MCF 10A (cell line): ENCODE measurements around the gene OR9Q2. TPM values are rescaled to one million over a fixed set of nuclear protein-coding genes. Genes with fewer than 3 reads are reported as not detected.

Experiments
- Bru-seq: library from RNA; stranded (reverse); fragments of 400-500 nt; gene quantifications from one replicate; lab custom pipeline; 2021; lab: Mats Ljungman, UMichigan
- BruChase-seq, 2 experiments: library from RNA; stranded (reverse); fragments of 400-500 nt; gene quantifications; one replicate each; lab custom pipeline; 2021; lab: Mats Ljungman, UMichigan
- BruUV-seq: library from RNA; stranded (reverse); fragments of 400-500 nt; replicated peaks from 2 replicates; lab custom pipeline; 2021; lab: Mats Ljungman, UMichigan
- CTCF ChIA-PET: fragments of 300-600 bp; sonication (Branson Sonifier 250); formaldehyde crosslinking; extraction: SDS; loops from one replicate; lab custom pipeline; 2021; ENCODE audit warnings: antibody characterized with exemption, inconsistent platforms; lab: Yijun Ruan, JAX
- POLR2A ChIA-PET: fragments of 300-600, 350-650 bp; sonication (Branson Sonifier 250); formaldehyde crosslinking; extraction: SDS; loops from one replicate; lab custom pipeline; 2020; ENCODE audit warnings: antibody characterized with exemption, inconsistent platforms; lab: Yijun Ruan, JAX
- DNase-seq: peaks from one replicate; pipeline ENCODE4 v3.0.0-alpha.2; 2018; ENCODE audit not compliant: unreplicated experiment
- H3K27ac Mint-ChIP-seq: one replicate; pipeline ENCODE4 v1.8.0; 2022; ENCODE audit warnings: mild to moderate bottlenecking, low read depth, mixed read lengths; ENCODE audit not compliant: unreplicated experiment
- H3K27me3 Mint-ChIP-seq: one replicate; pipeline ENCODE4 v1.8.0; 2022; ENCODE audit warnings: mixed read lengths; ENCODE audit not compliant: insufficient read depth, unreplicated experiment
- H3K36me3 Mint-ChIP-seq: one replicate; pipeline ENCODE4 v1.8.0; 2022; ENCODE audit warnings: mild to moderate bottlenecking, moderate library complexity, mixed read lengths; ENCODE audit not compliant: insufficient read depth, unreplicated experiment
- H3K4me1 Mint-ChIP-seq: one replicate; pipeline ENCODE4 v1.8.0; 2022; ENCODE audit warnings: mixed read lengths; ENCODE audit not compliant: insufficient read depth, unreplicated experiment
- H3K4me3 Mint-ChIP-seq: one replicate; pipeline ENCODE4 v1.8.0; 2022; ENCODE audit warnings: mild to moderate bottlenecking, moderate library complexity, mixed read lengths; ENCODE audit not compliant: unreplicated experiment
- H3K9me3 Mint-ChIP-seq: one replicate; pipeline ENCODE4 v1.8.0; 2022; ENCODE audit warnings: mixed read lengths; ENCODE audit not compliant: unreplicated experiment
- intact Hi-C: fragments of 100-400 bp; cut with micrococcal nuclease; formaldehyde crosslinking; loops from 2 replicates; pipeline ENCODE4 v1.14.1; 2022
- long read RNA-seq: library from polyadenylated mRNA; stranded (forward); transcript quantifications from one replicate; pipeline ENCODE4 v2.0.0, GENCODE V29; 2022
- total RNA-seq: library from RNA; stranded (reverse); gene quantifications from 2 replicates; pipeline ENCODE4 v1.2.3, GENCODE V29; 2022
- TF ChIP-seq, protein P1 (sequence below): fragments of 200-600 bp; IDR thresholded peaks from one replicate; pipeline ENCODE4 v1.8.0; 2022; ENCODE audit warnings: antibody characterized with exemption, mild to moderate bottlenecking; ENCODE audit not compliant: unreplicated experiment

Gene OR9Q2, protein sequence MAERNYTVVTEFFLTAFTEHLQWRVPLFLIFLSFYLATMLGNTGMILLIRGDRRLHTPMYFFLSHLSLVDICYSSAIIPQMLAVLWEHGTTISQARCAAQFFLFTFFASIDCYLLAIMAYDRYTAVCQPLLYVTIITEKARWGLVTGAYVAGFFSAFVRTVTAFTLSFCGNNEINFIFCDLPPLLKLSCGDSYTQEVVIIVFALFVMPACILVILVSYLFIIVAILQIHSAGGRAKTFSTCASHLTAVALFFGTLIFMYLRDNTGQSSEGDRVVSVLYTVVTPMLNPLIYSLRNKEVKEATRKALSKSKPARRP
- total RNA-seq (not detected in 2 replicates), Bru-seq, nascent RNA (not detected), BruChase-seq, experiment 1, labeled RNA remaining after a 6-hour chase (not detected), BruChase-seq, experiment 2, labeled RNA remaining after a 2-hour chase (not detected)
- long read RNA-seq, result 0 reads

DNA sequence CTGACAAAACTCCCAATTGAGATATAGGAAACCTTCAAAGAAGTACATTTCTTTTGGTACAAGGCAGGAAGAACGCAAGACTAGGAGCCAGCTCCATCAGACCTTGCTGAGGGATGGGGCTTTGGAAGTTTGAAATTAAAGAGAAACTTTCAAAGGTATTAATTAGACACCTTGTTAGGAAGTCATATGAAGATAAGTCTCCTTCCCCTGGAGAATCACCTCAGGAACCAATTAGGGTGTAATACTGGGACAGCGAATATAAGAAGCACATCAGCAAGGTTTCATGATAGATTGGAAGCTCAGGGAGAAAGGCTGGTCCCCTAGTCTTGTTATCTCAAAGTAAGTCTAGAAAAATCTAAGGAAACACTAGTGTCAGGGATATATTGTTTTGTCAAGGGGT lies at the start of gene OR9Q2:
Gene OR9Q2, plus strand, starts transcription at position 301 of the 400 bp plus-strand sequence. CDS start 1,421 bp downstream, outside the sequence.
- Mint-ChIP-seq H3K4me3 (no peak within 1 kb of the TSS), H3K27me3 (no peaks in the 10 kb centered on the region), H3K9me3 (no peaks in the 10 kb centered on the region), H3K4me1 (no peaks in the 10 kb centered on the region), H3K27ac (no peak within 1 kb of the TSS), H3K36me3 (no peaks in the 10 kb centered on the region)
- BruUV-seq, result no TSS peak
- ChIA-PET CTCF (interaction anchor here (0.8 kb wide), 1 partner anchor 17 kb away, joined by 3 read pairs; no protein-coding TSS in a partner anchor), POLR2A (no interaction called here)
- TF ChIP-seq, protein P1, sequence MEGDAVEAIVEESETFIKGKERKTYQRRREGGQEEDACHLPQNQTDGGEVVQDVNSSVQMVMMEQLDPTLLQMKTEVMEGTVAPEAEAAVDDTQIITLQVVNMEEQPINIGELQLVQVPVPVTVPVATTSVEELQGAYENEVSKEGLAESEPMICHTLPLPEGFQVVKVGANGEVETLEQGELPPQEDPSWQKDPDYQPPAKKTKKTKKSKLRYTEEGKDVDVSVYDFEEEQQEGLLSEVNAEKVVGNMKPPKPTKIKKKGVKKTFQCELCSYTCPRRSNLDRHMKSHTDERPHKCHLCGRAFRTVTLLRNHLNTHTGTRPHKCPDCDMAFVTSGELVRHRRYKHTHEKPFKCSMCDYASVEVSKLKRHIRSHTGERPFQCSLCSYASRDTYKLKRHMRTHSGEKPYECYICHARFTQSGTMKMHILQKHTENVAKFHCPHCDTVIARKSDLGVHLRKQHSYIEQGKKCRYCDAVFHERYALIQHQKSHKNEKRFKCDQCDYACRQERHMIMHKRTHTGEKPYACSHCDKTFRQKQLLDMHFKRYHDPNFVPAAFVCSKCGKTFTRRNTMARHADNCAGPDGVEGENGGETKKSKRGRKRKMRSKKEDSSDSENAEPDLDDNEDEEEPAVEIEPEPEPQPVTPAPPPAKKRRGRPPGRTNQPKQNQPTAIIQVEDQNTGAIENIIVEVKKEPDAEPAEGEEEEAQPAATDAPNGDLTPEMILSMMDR, result no peak
- no peak for DNase-seq
- intact Hi-C loops, result no loop called here

DNA sequence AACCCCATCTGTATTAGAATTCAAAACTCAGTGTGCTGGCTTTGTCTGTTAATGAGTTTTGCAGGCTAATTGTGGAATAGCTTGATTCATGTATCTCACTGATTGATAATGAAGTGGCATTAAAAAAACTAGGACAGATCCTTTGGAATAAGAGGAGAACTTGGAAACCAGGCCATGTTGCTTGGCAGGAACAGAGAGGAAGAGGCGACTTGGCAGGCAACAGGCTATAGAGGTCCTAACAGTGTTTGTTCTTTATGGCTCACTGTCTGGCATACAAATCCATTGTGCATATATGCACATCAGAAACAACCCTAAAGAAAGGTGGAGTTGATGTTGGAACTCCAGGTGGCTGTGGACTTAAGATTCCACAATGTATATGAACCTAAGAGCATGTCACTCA lies 46.1 kb upstream of the OR9Q2 start:
- Mint-ChIP-seq H3K4me3 (no peak overlapping the region), H3K9me3 (no peaks in the 10 kb centered on the region), H3K27ac (no peak overlapping the region), H3K36me3 (no peaks in the 10 kb centered on the region), H3K27me3 (no peaks in the 10 kb centered on the region), H3K4me1 (no peaks in the 10 kb centered on the region)
- no TSS peak for BruUV-seq
- POLR2A ChIA-PET, result no interaction called here
- CTCF ChIA-PET, result no interaction called here
- DNase-seq, result no peak
- TF ChIP-seq, protein P1, result no peak
- intact Hi-C loops, result no loop called here

DNA sequence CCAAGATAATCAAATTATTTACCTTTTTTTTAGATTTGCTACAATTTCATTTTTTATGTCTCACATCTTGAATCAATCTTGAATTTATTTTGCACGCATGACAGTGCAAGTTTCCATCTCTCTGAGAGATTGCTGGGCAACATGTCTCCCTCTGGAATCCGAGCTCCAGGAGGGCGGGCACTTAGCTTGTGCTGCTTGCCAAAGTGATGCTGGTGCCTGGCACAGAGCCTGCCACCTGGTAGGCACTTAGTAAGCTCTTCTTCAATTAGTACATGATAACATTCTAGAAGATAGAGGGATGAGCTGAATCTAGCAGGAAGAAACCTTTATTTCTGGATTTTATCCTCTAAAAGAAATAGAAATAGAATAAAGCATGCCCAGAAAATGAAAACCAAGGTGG lies 36.1 kb upstream of the OR9Q2 start:
- intact Hi-C loops, result no loop called here
- H3K27ac Mint-ChIP-seq, result no peak overlapping the region
- no peaks in the 10 kb centered on the region for H3K27me3 Mint-ChIP-seq
- H3K36me3 Mint-ChIP-seq, result no peaks in the 10 kb centered on the region
- H3K4me3 Mint-ChIP-seq, result no peak overlapping the region
- no peaks in the 10 kb centered on the region for H3K4me1 Mint-ChIP-seq
- CTCF ChIA-PET, result interaction anchor here (0.5 kb wide), 1 partner anchor 92 kb away, joined by 3 read pairs; no protein-coding TSS in a partner anchor
- DNase-seq, result no peak
- H3K9me3 Mint-ChIP-seq, result no peaks in the 10 kb centered on the region
- POLR2A ChIA-PET, result interaction anchor here (0.6 to 1.0 kb wide), 3 partner anchors 15 to 391 kb away, joined by 3 to 4 read pairs (median 3); partner anchors contain the start of gene CTNND1
- no TSS peak for BruUV-seq
- TF ChIP-seq, protein P1, result no peak

DNA sequence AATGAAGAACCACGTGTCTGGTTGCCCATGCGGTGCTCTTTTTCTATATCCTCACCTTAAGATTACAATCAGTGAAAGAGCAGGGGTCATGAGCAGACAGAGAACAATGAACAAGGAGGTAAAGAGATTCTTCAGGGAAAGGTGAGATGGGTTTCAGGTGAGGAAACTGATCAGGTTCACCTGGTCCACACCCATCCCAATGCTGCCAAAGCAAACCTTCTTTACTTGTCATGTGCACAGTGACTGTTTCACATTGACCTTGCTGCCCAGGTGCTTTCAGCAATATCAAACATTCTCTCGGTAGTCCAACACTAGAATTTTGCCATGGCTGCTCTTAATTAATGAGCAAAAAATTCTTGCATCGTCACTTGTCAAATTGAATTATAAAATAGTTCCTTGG lies 24.5 kb upstream of the OR9Q2 start:
- no peaks in the 10 kb centered on the region for H3K4me1 Mint-ChIP-seq
- no peaks in the 10 kb centered on the region for H3K27me3 Mint-ChIP-seq
- ChIA-PET CTCF (no interaction called here), POLR2A (interaction anchor here (0.5 kb wide), 1 partner anchor 228 kb away, joined by 3 read pairs; no protein-coding TSS in a partner anchor)
- intact Hi-C loops, result no loop called here
- H3K27ac Mint-ChIP-seq, result no peak overlapping the region
- no peak overlapping the region for H3K4me3 Mint-ChIP-seq
- H3K9me3 Mint-ChIP-seq, result no peaks in the 10 kb centered on the region
- BruUV-seq, result no TSS peak
- TF ChIP-seq, protein P1, result no peak
- H3K36me3 Mint-ChIP-seq, result no peaks in the 10 kb centered on the region
- no peak for DNase-seq
